IMR-90 (cell line): Measurements from ENCODE around the gene SUB1. TPM values are rescaled to one million over a fixed set of nuclear protein-coding genes. Genes with fewer than 3 reads are reported as not detected.

Source experiments
- ATAC-seq: fragments of 200-7000 bp; cut with Tn5 transposase; 2 replicates; pipeline ENCODE4 v1.9.1; 2020; ENCODE audit warnings: low read depth, mild to moderate bottlenecking, moderate library complexity
- BruUV-seq: library from RNA; stranded (reverse); fragments of 400-500 nt; replicated peaks from 2 replicates; lab custom pipeline; 2021; lab: Mats Ljungman, UMichigan
- CTCF ChIA-PET: fragments of 300-600 bp; formaldehyde crosslinking; extraction: SDS; loops from one replicate; lab custom pipeline; 2021; ENCODE audit warnings: antibody characterized with exemption; lab: Yijun Ruan, JAX
- POLR2A ChIA-PET: fragments of 300-600 bp; sonication (Branson Sonifier 250); formaldehyde crosslinking; loops from one replicate; lab custom pipeline; 2022; ENCODE audit warnings: antibody characterized with exemption; ENCODE audit not compliant: unreplicated experiment; lab: Charles Lee
- DNase-seq: peaks from one replicate; pipeline ENCODE4 v3.0.0; 2013
- H2AFZ ChIP-seq: replicated peaks from 2 replicates; pipeline ENCODE3; 2013; ENCODE audit warnings: low read length, mild to moderate bottlenecking; ENCODE audit not compliant: poor library complexity
- H2AK5ac ChIP-seq: 2 replicates; pipeline ENCODE4 v1.6.1; 2013; ENCODE audit warnings: low read depth, low read length, inconsistent platforms
- H2AK9ac ChIP-seq: replicated peaks from 2 replicates; pipeline ENCODE3; 2013; ENCODE audit warnings: mild to moderate bottlenecking, low read depth, low read length, moderate library complexity; ENCODE audit not compliant: poor library complexity
- H2BK120ac ChIP-seq: 2 replicates; pipeline ENCODE4 v1.6.1; 2013; ENCODE audit warnings: low read depth, low read length, inconsistent platforms
- H2BK15ac ChIP-seq: 3 replicates; pipeline ENCODE4 v1.6.1; 2013; ENCODE audit warnings: low read depth, low read length, inconsistent platforms
- H2BK20ac ChIP-seq: 2 replicates; pipeline ENCODE4 v1.6.1; 2013; ENCODE audit warnings: low read depth, mild to moderate bottlenecking, inconsistent platforms, low read length, moderate library complexity
- H2BK5ac ChIP-seq: 2 replicates; pipeline ENCODE4 v1.6.1; 2013; ENCODE audit warnings: mild to moderate bottlenecking, low read depth, low read length, inconsistent platforms; ENCODE audit not compliant: poor library complexity, severe bottlenecking
- H3K14ac ChIP-seq: replicated peaks from 2 replicates; pipeline ENCODE4 v1.6.1; 2013; ENCODE audit warnings: low read depth, low read length, inconsistent platforms
- H3K18ac ChIP-seq: 2 replicates; pipeline ENCODE4 v1.6.1; 2013; ENCODE audit warnings: low read depth, low read length, control low read depth
- H3K23ac ChIP-seq: 2 replicates; pipeline ENCODE4 v1.6.1; 2013; ENCODE audit warnings: low read depth, low read length, inconsistent platforms
- H3K27ac ChIP-seq: 2 replicates; pipeline ENCODE4 v1.5.1; 2013; ENCODE audit warnings: mild to moderate bottlenecking, control low read depth, low read length; ENCODE audit not compliant: insufficient read depth
- H3K27me3 ChIP-seq: 2 replicates; pipeline ENCODE4 v1.6.1; 2013; ENCODE audit warnings: low read length; ENCODE audit not compliant: control insufficient read depth, insufficient read depth
- H3K36me3 ChIP-seq: 2 replicates; pipeline ENCODE4 v1.6.1; 2013; ENCODE audit warnings: low read length, mixed read lengths; ENCODE audit not compliant: control insufficient read depth, insufficient read depth
- H3K4ac ChIP-seq: 2 replicates; pipeline ENCODE4 v1.6.1; 2013; ENCODE audit warnings: low read depth, low read length, inconsistent platforms
- H3K4me1 ChIP-seq: 2 replicates; pipeline ENCODE4 v1.6.1; 2013; ENCODE audit warnings: low read length, mixed read lengths; ENCODE audit not compliant: control insufficient read depth, insufficient read depth
- H3K4me2 ChIP-seq: 2 replicates; pipeline ENCODE4 v1.6.1; 2013; ENCODE audit warnings: low read depth, mild to moderate bottlenecking, control low read depth, low read length, moderate library complexity
- H3K4me3 ChIP-seq: 2 replicates; pipeline ENCODE4 v1.5.1; 2013; ENCODE audit warnings: low read depth, mild to moderate bottlenecking, control low read depth, low read length, moderate library complexity; ENCODE audit not compliant: insufficient read depth
- H3K56ac ChIP-seq: 2 replicates; pipeline ENCODE4 v1.6.1; 2013; ENCODE audit warnings: low read length, inconsistent platforms; ENCODE audit not compliant: insufficient read depth; ENCODE audit errors: extremely low read depth
- H3K79me1 ChIP-seq, 2 experiments: 2 replicates each; pipeline ENCODE4 v1.6.1; 2013; ENCODE audit warnings: low read length in 2 of 2, inconsistent platforms in 1 of 2, low read depth in 1 of 2
- H3K9ac ChIP-seq: 2 replicates; pipeline ENCODE4 v1.6.1; 2013; ENCODE audit warnings: low read depth, low read length, control low read depth
- H3K9me1 ChIP-seq: 2 replicates; pipeline ENCODE4 v1.6.1; 2013; ENCODE audit warnings: low read length, inconsistent platforms; ENCODE audit not compliant: insufficient read depth
- H3K9me3 ChIP-seq: 2 replicates; pipeline ENCODE4 v1.6.1; 2013; ENCODE audit warnings: low read length; ENCODE audit not compliant: control insufficient read depth, insufficient read depth
- H4K20me1 ChIP-seq: 2 replicates; pipeline ENCODE4 v1.6.1; 2013; ENCODE audit warnings: low read length, inconsistent platforms; ENCODE audit not compliant: insufficient read depth
- H4K5ac ChIP-seq: 2 replicates; pipeline ENCODE4 v1.6.1; 2013; ENCODE audit warnings: mild to moderate bottlenecking, low read depth, low read length, control low read depth
- H4K8ac ChIP-seq, 2 experiments: 2 replicates each; pipeline ENCODE4 v1.6.1; 2013; ENCODE audit warnings: low read depth in 2 of 2, low read length in 2 of 2, control low read depth in 1 of 2, inconsistent platforms in 1 of 2
- H4K91ac ChIP-seq: 2 replicates; pipeline ENCODE4 v1.6.1; 2013; ENCODE audit warnings: low read depth, low read length, inconsistent platforms; ENCODE audit not compliant: insufficient read depth
- BHLHE40 ChIP-seq: fragments of 150-350 bp; IDR thresholded peaks from 2 replicates; pipeline ENCODE4 v1.6.1; 2016; ENCODE audit warnings: mild to moderate bottlenecking, low read depth, low read length
- CEBPB ChIP-seq: IDR thresholded peaks from 2 replicates; pipeline ENCODE4 v1.6.1; 2012; ENCODE audit warnings: low read depth, low read length, improper control_type of control experiment
- CHD1 ChIP-seq: IDR thresholded peaks from 2 replicates; pipeline ENCODE4 v1.6.1; 2012; ENCODE audit warnings: low read depth, low read length, improper control_type of control experiment
- CTCF ChIP-seq: conservative IDR thresholded peaks from 2 replicates; pipeline ENCODE4 v1.5.1; 2012; ENCODE audit warnings: mild to moderate bottlenecking, low read depth, low read length, improper control_type of control experiment
- FOS ChIP-seq: fragments of 150-350 bp; IDR thresholded peaks from 2 replicates; pipeline ENCODE4 v1.6.1; 2016; ENCODE audit warnings: low read depth, low read length
- MAFK ChIP-seq: IDR thresholded peaks from 2 replicates; pipeline ENCODE4 v1.6.1; 2012; ENCODE audit warnings: low read depth, low read length, improper control_type of control experiment
- MAZ ChIP-seq: IDR thresholded peaks from 2 replicates; pipeline ENCODE4 v1.6.1; 2012; ENCODE audit warnings: low read depth, mild to moderate bottlenecking, low read length, improper control_type of control experiment, moderate library complexity, borderline replicate concordance
- MXI1 ChIP-seq: IDR thresholded peaks from 2 replicates; pipeline ENCODE4 v1.6.1; 2012; ENCODE audit warnings: low read depth, mild to moderate bottlenecking, low read length, moderate library complexity, borderline replicate concordance
- NFE2L2 ChIP-seq: fragments of 150-350 bp; IDR thresholded peaks from 2 replicates; pipeline ENCODE4 v1.6.1; 2016; ENCODE audit warnings: low read depth, mild to moderate bottlenecking, low read length
- POLR2A ChIP-seq: IDR thresholded peaks from 2 replicates; pipeline ENCODE4 v1.6.1; 2012; ENCODE audit warnings: mild to moderate bottlenecking, low read depth, low read length
- RAD21 ChIP-seq: IDR thresholded peaks from 2 replicates; pipeline ENCODE4 v1.6.1; 2012; ENCODE audit warnings: low read length, improper control_type of control experiment
- RCOR1 ChIP-seq: IDR thresholded peaks from 2 replicates; pipeline ENCODE4 v1.6.1; 2012; ENCODE audit warnings: mild to moderate bottlenecking, low read length, improper control_type of control experiment; ENCODE audit not compliant: insufficient replicate concordance
- RFX5 ChIP-seq: IDR thresholded peaks from 2 replicates; pipeline ENCODE4 v1.8.0; 2012; ENCODE audit warnings: low read depth, mild to moderate bottlenecking, low read length, moderate library complexity
- SMC3 ChIP-seq: fragments of 150-350 bp; IDR thresholded peaks from 2 replicates; pipeline ENCODE4 v1.6.1; 2016; ENCODE audit warnings: low read depth, mild to moderate bottlenecking, antibody characterized with exemption, low read length, moderate library complexity
- dilution Hi-C: fragments of 300-500 bp; cut with HindIII; formaldehyde crosslinking; loops from one replicate; pipeline ENCODE4 v1.14.3; 2018; ENCODE audit warnings: low sequenced_read_pairs; ENCODE audit not compliant: unreplicated experiment
- in situ Hi-C: fragments of 300-500 bp; cut with MboI; formaldehyde crosslinking; loops from 3 replicates; pipeline ENCODE4 v1.14.3; 2019; ENCODE audit warnings: low sequenced_read_pairs, inconsistent platforms, mixed read lengths
- intact Hi-C: fragments of 100-400 bp; cut with micrococcal nuclease; formaldehyde crosslinking; loops from 2 replicates; pipeline ENCODE4 v1.10.0; 2022
- polyA plus RNA-seq, 3 experiments: library from polyadenylated mRNA; depleted of rRNA; stranded (reverse); fragments of >200 nt; gene quantifications; 2 replicates each; pipeline ENCODE4 v1.2.3, GENCODE V29; 2012; ENCODE audit warnings: low replicate concordance in 1 of 3
- total RNA-seq: library from RNA; depleted of rRNA; stranded (reverse); fragments of >200 nt; gene quantifications from 2 replicates; pipeline ENCODE4 v1.2.3, GENCODE V29; 2012
- TF ChIP-seq, protein P1 (sequence below): fragments of 150-350 bp; IDR thresholded peaks from 2 replicates; pipeline ENCODE4 v1.6.1; 2016; ENCODE audit warnings: low read depth, mild to moderate bottlenecking, low read length, moderate library complexity, borderline replicate concordance
- TF ChIP-seq, protein P2 (sequence below): fragments of 150-350 bp; IDR thresholded peaks from 2 replicates; pipeline ENCODE4 v1.6.1; 2017; ENCODE audit warnings: mild to moderate bottlenecking, antibody characterized with exemption, low read length, low read depth

SUB1 gene
- total and polyA plus RNA-seq, 2 of the 4 experiments (the other 2 are of a cell fraction) = 19.5 to 155 TPM

DNA sequence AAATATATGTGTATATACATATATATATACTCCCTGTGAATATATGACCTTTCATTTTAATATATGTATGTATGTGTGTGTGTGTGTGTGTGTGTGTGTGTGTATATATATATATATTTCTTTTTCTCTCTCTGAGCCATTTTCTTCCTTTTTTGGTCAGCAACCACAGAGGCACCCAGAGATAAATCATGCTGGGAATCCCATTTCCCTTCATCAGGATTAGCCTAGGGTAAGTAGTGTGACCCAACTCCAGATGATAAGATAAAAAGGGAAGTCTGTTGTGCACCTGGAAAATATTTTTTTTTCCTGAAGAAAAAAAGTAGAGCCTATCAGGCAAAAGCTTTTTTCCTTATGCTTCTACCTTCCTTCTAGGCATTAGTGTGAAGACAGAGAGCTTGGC is 25.4 kb upstream of the SUB1 start:
- Histone ChIP-seq H4K5ac (no peak overlapping the region), H3K14ac (no peak overlapping the region), H3K9me3 (no peaks in the 10 kb centered on the region), H3K27me3 (peaks cover 4% of the 10 kb centered on the region; the same call in 1 of the 2 replicates), H3K9ac (no peak overlapping the region), H3K36me3 (no peaks in the 10 kb centered on the region), H4K91ac (no peak overlapping the region), H2BK15ac (no peak overlapping the region), H2AFZ (no peak overlapping the region), H3K23ac (no peak overlapping the region), H3K27ac (no peak overlapping the region), H3K56ac (no peak overlapping the region), H2AK9ac (no peak overlapping the region), H3K79me1 (no peaks in the 10 kb centered on the region), H2BK5ac (no peak overlapping the region), H2BK20ac (no peak overlapping the region), H4K20me1 (no peaks in the 10 kb centered on the region), H3K4me2 (no peak overlapping the region), H2AK5ac (no peak overlapping the region), H3K9me1 (no peaks in the 10 kb centered on the region; the same call in 1 of the 2 replicates), H3K4ac (no peak overlapping the region), H2BK120ac (no peak overlapping the region), H3K4me1 (no peaks in the 10 kb centered on the region), H4K8ac (no peak overlapping the region), H3K18ac (no peak overlapping the region), H3K4me3 (no peak overlapping the region)
- TF ChIP-seq RAD21 = no peak
- TF ChIP-seq MAFK = no peak
- TF ChIP-seq SMC3 = no peak
- TF ChIP-seq MXI1 = no peak
- no peak for TF ChIP-seq CEBPB
- TF ChIP-seq RCOR1 = no peak
- no peak for TF ChIP-seq FOS
- TF ChIP-seq MAZ = no peak
- TF ChIP-seq NFE2L2 = no peak
- TF ChIP-seq CHD1 = no peak
- no peak for TF ChIP-seq CTCF
- TF ChIP-seq POLR2A = no peak
- TF ChIP-seq, protein P1, sequence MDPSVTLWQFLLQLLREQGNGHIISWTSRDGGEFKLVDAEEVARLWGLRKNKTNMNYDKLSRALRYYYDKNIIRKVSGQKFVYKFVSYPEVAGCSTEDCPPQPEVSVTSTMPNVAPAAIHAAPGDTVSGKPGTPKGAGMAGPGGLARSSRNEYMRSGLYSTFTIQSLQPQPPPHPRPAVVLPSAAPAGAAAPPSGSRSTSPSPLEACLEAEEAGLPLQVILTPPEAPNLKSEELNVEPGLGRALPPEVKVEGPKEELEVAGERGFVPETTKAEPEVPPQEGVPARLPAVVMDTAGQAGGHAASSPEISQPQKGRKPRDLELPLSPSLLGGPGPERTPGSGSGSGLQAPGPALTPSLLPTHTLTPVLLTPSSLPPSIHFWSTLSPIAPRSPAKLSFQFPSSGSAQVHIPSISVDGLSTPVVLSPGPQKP = no peak
- TF ChIP-seq, protein P2, sequence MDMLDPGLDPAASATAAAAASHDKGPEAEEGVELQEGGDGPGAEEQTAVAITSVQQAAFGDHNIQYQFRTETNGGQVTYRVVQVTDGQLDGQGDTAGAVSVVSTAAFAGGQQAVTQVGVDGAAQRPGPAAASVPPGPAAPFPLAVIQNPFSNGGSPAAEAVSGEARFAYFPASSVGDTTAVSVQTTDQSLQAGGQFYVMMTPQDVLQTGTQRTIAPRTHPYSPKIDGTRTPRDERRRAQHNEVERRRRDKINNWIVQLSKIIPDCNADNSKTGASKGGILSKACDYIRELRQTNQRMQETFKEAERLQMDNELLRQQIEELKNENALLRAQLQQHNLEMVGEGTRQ = no peak
- TF ChIP-seq BHLHE40 = no peak
- no peak for TF ChIP-seq RFX5
- in situ Hi-C loops (no loop called here), intact Hi-C loops (no loop called here), dilution Hi-C loops (no loop called here)
- no peak for DNase-seq
- no peak for ATAC-seq
- ChIA-PET CTCF (no interaction called here), POLR2A (no interaction called here)
- no TSS peak for BruUV-seq
